Psoas muscle (tissue), 8 donors: ENCODE results near the gene RABGAP1L. TPM values are rescaled to one million over a fixed set of nuclear protein-coding genes. Genes with fewer than 3 reads are reported as not detected.

Experiments used
- ATAC-seq, 4 donors: fragments of 200-7000 bp; cut with Tn5 transposase; one replicate each; pipeline ENCODE4 v1.9.1; 2020; ENCODE audit warnings: moderate library complexity in 3 of 4, mild to moderate bottlenecking in 2 of 4
- DNase-seq, 2 donors: peaks; one replicate each; pipeline ENCODE4 v3.0.0-alpha.2; 2020
- H3K27ac ChIP-seq: fragments of 200-600 bp; one replicate; pipeline ENCODE4 v1.8.0; 2022
- H3K27me3 ChIP-seq, 3 donors: fragments of 200-600 bp in 1 of 3; one replicate each; pipeline versions ENCODE4 v1.6.1 to v1.8.0; 2013 to 2022; ENCODE audit warnings: low read length in 2 of 3, mild to moderate bottlenecking in 2 of 3, moderate library complexity in 1 of 3; ENCODE audit not compliant: insufficient read depth in 3 of 3
- H3K36me3 ChIP-seq, 2 donors: fragments of 200-600 bp in 1 of 2; one replicate each; pipeline versions ENCODE4 v1.6.1 to v1.8.0; 2013 to 2022; ENCODE audit warnings: low read depth in 1 of 2, mild to moderate bottlenecking in 1 of 2, moderate library complexity in 1 of 2; ENCODE audit not compliant: insufficient read depth in 1 of 2
- H3K4me1 ChIP-seq: fragments of 200-600 bp; one replicate; pipeline ENCODE4 v1.8.0; 2022
- H3K4me3 ChIP-seq: fragments of 200-600 bp; one replicate; pipeline ENCODE4 v1.8.0; 2022; ENCODE audit warnings: mild to moderate bottlenecking
- H3K9me3 ChIP-seq: fragments of 200-600 bp; one replicate; pipeline ENCODE4 v1.8.0; 2022
- WGBS, 3 donors: extraction: QIAGEN DNeasy Blood & Tissue Kit; methylation state at CpG; one replicate each; pipeline versions ENCODE4 v1.1.6 to v1.1.7; 2013; 5-methylcytosine and 5-hydroxymethylcytosine counted together
- intact Hi-C, 2 donors: fragments of 100-400 bp; cut with DNase I; formaldehyde crosslinking; loops; one replicate each; pipeline versions ENCODE4 v1.11.0 to v1.14.2; 2022
- polyA plus RNA-seq, 3 donors: library from polyadenylated mRNA; stranded (reverse); fragments of 200-250 nt; gene quantifications; one replicate each; pipeline ENCODE4 v1.2.3, GENCODE V29; 2013
- total RNA-seq, 4 donors: library from RNA; stranded (reverse); fragmentation: NEBNext Ultra II Directional in 2 of 4; extraction: Animal tissue kit (Norgen Biotek cat#: 25700) in 2 of 4; gene quantifications; one replicate each; pipeline versions ENCODE4 v1.2.1 to v1.2.4, GENCODE V29; 2021 to 2023
- TF ChIP-seq, protein P1 (sequence below): fragments of 200-600 bp; IDR thresholded peaks from one replicate; pipeline ENCODE4 v1.8.0; 2022; ENCODE audit warnings: antibody characterized with exemption
- donor health status: healthy with polysubstance abuse.
- donor health status: DM: no; HTN: no; CAD: no; lungs with moderate emphysema.
- donor health status: Bipolar disorder and iron deficiency.
- donor health status: healthy.
- donor health status: DM: yes; HTN: yes; CAD: no.
- donor health status: DM: no; HTN: no; CAD: no.
- donor health status: DM: no; HTN: no; CAD: no.
- donor health status: DM: yes; HTN: yes; CAD: no.

Gene RABGAP1L
- total and polyA plus RNA-seq, 7 donors, result 2.9 to 14.4 (median 8.7) TPM

DNA sequence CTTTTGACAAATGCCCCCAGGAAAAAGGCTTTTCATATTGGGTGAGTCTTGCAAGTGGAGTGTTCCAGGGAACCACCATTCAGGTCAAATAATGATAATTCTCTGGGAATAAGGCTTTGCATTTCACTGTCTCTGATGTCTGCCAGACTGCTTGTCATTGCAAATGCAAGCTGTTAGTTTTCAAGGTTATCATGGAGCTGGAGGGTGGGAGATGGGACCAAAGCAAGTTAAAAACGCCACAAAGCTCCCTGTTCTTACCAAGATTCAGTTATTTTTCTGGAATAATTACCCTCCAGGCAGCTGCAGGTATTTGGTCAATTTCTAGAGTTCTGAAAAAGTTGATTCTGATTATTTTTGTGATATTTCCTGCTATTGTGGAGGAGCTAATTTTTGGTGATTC is 498.6 kb downstream of the RABGAP1L start:
- no peaks in the 10 kb centered on the region for H3K27me3 ChIP-seq
- no peaks in the 10 kb centered on the region for H3K9me3 ChIP-seq
- no peak overlapping the region for H3K4me3 ChIP-seq
- intact Hi-C loops, result no loop called here
- no peaks in the 10 kb centered on the region for H3K36me3 ChIP-seq
- no peaks in the 10 kb centered on the region for H3K4me1 ChIP-seq
- DNase-seq (no peak), ATAC-seq (no peak)
- 59 to 63% (median 60%) methylated on average over 1 of the region's 1 CpG for WGBS, 3 donors
- TF ChIP-seq, protein P1, sequence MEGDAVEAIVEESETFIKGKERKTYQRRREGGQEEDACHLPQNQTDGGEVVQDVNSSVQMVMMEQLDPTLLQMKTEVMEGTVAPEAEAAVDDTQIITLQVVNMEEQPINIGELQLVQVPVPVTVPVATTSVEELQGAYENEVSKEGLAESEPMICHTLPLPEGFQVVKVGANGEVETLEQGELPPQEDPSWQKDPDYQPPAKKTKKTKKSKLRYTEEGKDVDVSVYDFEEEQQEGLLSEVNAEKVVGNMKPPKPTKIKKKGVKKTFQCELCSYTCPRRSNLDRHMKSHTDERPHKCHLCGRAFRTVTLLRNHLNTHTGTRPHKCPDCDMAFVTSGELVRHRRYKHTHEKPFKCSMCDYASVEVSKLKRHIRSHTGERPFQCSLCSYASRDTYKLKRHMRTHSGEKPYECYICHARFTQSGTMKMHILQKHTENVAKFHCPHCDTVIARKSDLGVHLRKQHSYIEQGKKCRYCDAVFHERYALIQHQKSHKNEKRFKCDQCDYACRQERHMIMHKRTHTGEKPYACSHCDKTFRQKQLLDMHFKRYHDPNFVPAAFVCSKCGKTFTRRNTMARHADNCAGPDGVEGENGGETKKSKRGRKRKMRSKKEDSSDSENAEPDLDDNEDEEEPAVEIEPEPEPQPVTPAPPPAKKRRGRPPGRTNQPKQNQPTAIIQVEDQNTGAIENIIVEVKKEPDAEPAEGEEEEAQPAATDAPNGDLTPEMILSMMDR, result no peak
- no peak overlapping the region for H3K27ac ChIP-seq

GRCh38 chr1:174659823-174660222 is 500.5 kb downstream of the RABGAP1L start:
- TF ChIP-seq, protein P1, result no peak
- 88 to 90% (median 88%) methylated on average over 3 of the region's 3 CpGs for WGBS, 3 donors
- H3K36me3 ChIP-seq, result no peaks in the 10 kb centered on the region
- no peaks in the 10 kb centered on the region for H3K4me1 ChIP-seq
- no peaks in the 10 kb centered on the region for H3K9me3 ChIP-seq
- DNase-seq (no peak), ATAC-seq (no peak)
- intact Hi-C loops, result no loop called here
- no peaks in the 10 kb centered on the region for H3K27me3 ChIP-seq
- no peak overlapping the region for H3K27ac ChIP-seq
- no peak overlapping the region for H3K4me3 ChIP-seq

- Histone ChIP-seq H3K4me3 (no peak overlapping the region), H3K9me3 (no peaks in the 10 kb centered on the region), H3K4me1 (no peaks in the 10 kb centered on the region), H3K27me3 (no peaks in the 10 kb centered on the region), H3K36me3 (no peaks in the 10 kb centered on the region), H3K27ac (no peak overlapping the region)
- DNase-seq, result no peak
- no peak for ATAC-seq
- intact Hi-C loops, result no loop called here
- TF ChIP-seq, protein P1, result no peak
- 91 to 100% (median 96%) methylated on average over 1 of the region's 1 CpG for whole genome bisulfite sequencing, 3 donors
These were observed 501.2 kb downstream of the RABGAP1L start for GRCh38 chr1:174660476-174660875.

DNA sequence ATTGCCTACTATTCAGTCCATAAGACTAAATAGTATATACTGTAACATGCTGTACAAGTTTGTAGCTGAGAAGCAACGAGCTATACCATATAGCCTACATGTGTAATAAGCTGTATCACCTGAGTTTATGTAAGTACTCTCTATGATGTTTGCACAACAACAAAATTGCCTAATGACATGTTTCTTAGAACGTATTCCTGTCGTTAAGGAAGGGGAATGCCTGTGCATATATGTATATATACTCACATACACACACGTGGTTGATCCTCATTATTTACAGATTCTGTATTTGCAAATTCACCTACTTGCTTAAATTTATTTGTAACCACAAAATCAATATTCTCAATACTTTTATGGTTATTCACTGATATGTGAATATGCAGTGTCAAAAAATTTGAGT is 504.0 kb downstream of the RABGAP1L start:
- DNase-seq (no peak), ATAC-seq (no peak)
- Histone ChIP-seq H3K9me3 (peaks cover 4% of the 10 kb centered on the region), H3K36me3 (no peaks in the 10 kb centered on the region), H3K4me3 (no peak overlapping the region), H3K27me3 (no peaks in the 10 kb centered on the region), H3K27ac (no peak overlapping the region), H3K4me1 (no peaks in the 10 kb centered on the region)
- intact Hi-C loops, result no loop called here
- WGBS, 3 donors, result 81 to 87% (median 85%) methylated on average over 4 of the region's 4 CpGs
- TF ChIP-seq, protein P1, result no peak

DNA sequence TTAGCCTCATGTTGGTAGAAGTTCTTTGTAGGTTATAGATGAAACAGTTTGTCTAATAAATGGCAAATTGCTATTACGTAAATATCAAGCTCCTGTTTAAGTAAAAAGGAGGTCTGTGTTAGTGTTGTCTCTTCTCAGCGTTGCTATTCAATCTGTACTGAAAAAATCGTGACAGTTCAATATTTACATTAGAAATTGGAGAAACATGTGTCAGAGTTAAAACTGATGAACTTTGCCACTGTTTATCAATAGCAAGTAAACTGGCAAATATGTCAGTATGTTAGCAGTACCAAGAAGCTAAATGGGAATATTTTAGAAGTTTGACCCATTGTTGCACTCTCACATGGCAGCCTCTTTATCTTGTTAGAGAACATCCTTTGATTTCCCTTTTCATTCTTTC is 506.9 kb downstream of the RABGAP1L start:
- Histone ChIP-seq H3K9me3 (peaks cover 24% of the 10 kb centered on the region), H3K36me3 (no peaks in the 10 kb centered on the region), H3K27me3 (no peaks in the 10 kb centered on the region), H3K27ac (no peak overlapping the region), H3K4me1 (no peaks in the 10 kb centered on the region), H3K4me3 (no peak overlapping the region)
- no peak for DNase-seq
- 89 to 93% (median 93%) methylated on average over 3 of the region's 3 CpGs for WGBS, 3 donors
- intact Hi-C loops, result no loop called here
- ATAC-seq, result no peak
- TF ChIP-seq, protein P1, result no peak
